ENCODE data around the gene CSMD2. TPM values are rescaled to one million over a fixed set of nuclear protein-coding genes. Genes with fewer than 3 reads are reported as not detected.

The CSMD2 gene
- total and polyA plus RNA-seq, 2 experiments from 2014 or later, result 5.3 to 16.6 TPM

GRCh38 chr1:33711511-33711910 lies 453.5 kb downstream of the CSMD2 start:
- no peaks in the 10 kb centered on the region for H3K36me3 ChIP-seq (ENCODE audit: insufficient read depth)
- H3K9me2 ChIP-seq (ENCODE audit: insufficient read depth), result no peaks in the 10 kb centered on the region
- peaks cover 4% of the 10 kb centered on the region; the same call in 1 of the 2 replicates for H4K20me1 ChIP-seq (replicated peaks; ENCODE audit: insufficient read depth)
- H3K4me3 ChIP-seq, result no peak overlapping the region
- no peaks in the 10 kb centered on the region for H3F3A ChIP-seq (replicated peaks; ENCODE audit: low read depth)
- TF ChIP-seq JUNB (IDR thresholded peaks at IDR 0.05; ENCODE audit: unreplicated experiment) (no peak), CTCF (conservative IDR thresholded peaks at IDR 0.05; ENCODE audit: low read depth in 2 of 2) (no peak), ZNF331 (CRISPR knock-in tag; IDR thresholded peaks at IDR 0.05; ENCODE audit: low read depth) (no peak), POLR2AphosphoS5 (IDR thresholded peaks at IDR 0.05; ENCODE audit: low read depth) (no peak), STAT1 (IDR thresholded peaks at IDR 0.05; ENCODE audit: unreplicated experiment) (no peak), ETS1 (IDR thresholded peaks at IDR 0.05) (no peak), EZH2 (IDR thresholded peaks at IDR 0.05; ENCODE audit: low read depth, unreplicated experiment) (no peak), REST (IDR thresholded peaks at IDR 0.05; ENCODE audit: unreplicated experiment) (no peak), EZH2phosphoT487 (IDR thresholded peaks at IDR 0.05; ENCODE audit: unreplicated experiment) (no peak), ZNF114 (CRISPR knock-in tag; IDR thresholded peaks at IDR 0.05) (no peak), NANOG (IDR thresholded peaks at IDR 0.05; ENCODE audit: borderline replicate concordance) (no peak), CREB1 (CRISPR knock-in tag; IDR thresholded peaks at IDR 0.05; ENCODE audit: low read depth) (no peak), ZNF462 (CRISPR knock-in tag; IDR thresholded peaks at IDR 0.05) (no peak)
- no peak overlapping the region for H3K27ac ChIP-seq (ENCODE audit: low read depth)
- Mint-ChIP-seq H3K4me1 (peaks cover 14% of the 10 kb centered on the region; the same call in 2 of the 3 replicates), H3K4me3 (no peak overlapping the region), H3K27ac (peak overlapping the region; percentile 58; the same call in 1 of the 2 replicates), H3K9me3 (no peaks in the 10 kb centered on the region), H3K36me3 (ENCODE audit: low read depth) (peaks cover 30% of the 10 kb centered on the region), H3K27me3 (ENCODE audit: insufficient read depth, low read depth, poor library complexity) (peaks cover 1% of the 10 kb centered on the region)
- H3K4me2 ChIP-seq, result no peak overlapping the region
- H3K27me3 ChIP-seq (ENCODE audit: insufficient read depth), result no peaks in the 10 kb centered on the region
- DNase-seq (ENCODE audit: low spot score), result no peak
- no peak for ATAC-seq
- no peak overlapping the region for H2AFZ ChIP-seq
- peaks cover 5% of the 10 kb centered on the region; the same call in 1 of the 2 replicates for H3K4me1 ChIP-seq (ENCODE audit: insufficient read depth)
- no peaks in the 10 kb centered on the region for H3K79me2 ChIP-seq (replicated peaks; ENCODE audit: insufficient read depth)
